Keratinocyte (primary cell): ENCODE data around the gene CORO2B.

Experiments used
- CTCF ChIP-seq, 3 experiments: IDR thresholded peaks in 1 of 3; conservative IDR thresholded peaks in 1 of 3; optimal IDR thresholded peaks in 1 of 3; 2 replicates in 2 of 3; 3 replicates in 1 of 3; pipeline versions ENCODE3 to v1.5.1; 2011; ENCODE audit warnings: low read length in 3 of 3, mild to moderate bottlenecking in 3 of 3, moderate library complexity in 2 of 3, control low read depth in 1 of 3, inconsistent platforms in 1 of 3; ENCODE audit not compliant: insufficient read depth in 2 of 3; ENCODE audit errors: extremely low read depth in 1 of 3
- EZH2 ChIP-seq: IDR thresholded peaks from one replicate; pipeline ENCODE4 v1.6.1; 2012; ENCODE audit warnings: inconsistent platforms, mild to moderate bottlenecking, low read length, moderate library complexity

- TF ChIP-seq CTCF (optimal IDR thresholded peaks at IDR 0.05 in 1 of 3, IDR thresholded peaks at IDR 0.05 in 1 of 3, conservative IDR thresholded peaks at IDR 0.05 in 1 of 3; ENCODE audit: extremely low read depth in 1 of 3, insufficient read depth in 2 of 3, low read length in 3 of 3) = no peak
- no peak for TF ChIP-seq EZH2
These were observed 76.2 kb downstream of the CORO2B start for GRCh38 chr15:68654786-68655560.
